Measurements from ENCODE around the gene TAS2R20. TPM values are rescaled to one million over a fixed set of nuclear protein-coding genes. Genes with fewer than 3 reads are reported as not detected.
"Not testable (repeated sequence)": the region's sequence is repeated elsewhere in the genome, so short reads cannot be mapped to it uniquely, and the experiment has no call there.

The TAS2R20 gene, protein sequence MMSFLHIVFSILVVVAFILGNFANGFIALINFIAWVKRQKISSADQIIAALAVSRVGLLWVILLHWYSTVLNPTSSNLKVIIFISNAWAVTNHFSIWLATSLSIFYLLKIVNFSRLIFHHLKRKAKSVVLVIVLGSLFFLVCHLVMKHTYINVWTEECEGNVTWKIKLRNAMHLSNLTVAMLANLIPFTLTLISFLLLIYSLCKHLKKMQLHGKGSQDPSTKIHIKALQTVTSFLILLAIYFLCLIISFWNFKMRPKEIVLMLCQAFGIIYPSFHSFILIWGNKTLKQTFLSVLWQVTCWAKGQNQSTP
- polyA plus RNA-seq (2013, experiment 1 of 2): 0.11 TPM
- polyA plus RNA-seq (2013, experiment 2 of 2): 0.07 TPM

DNA sequence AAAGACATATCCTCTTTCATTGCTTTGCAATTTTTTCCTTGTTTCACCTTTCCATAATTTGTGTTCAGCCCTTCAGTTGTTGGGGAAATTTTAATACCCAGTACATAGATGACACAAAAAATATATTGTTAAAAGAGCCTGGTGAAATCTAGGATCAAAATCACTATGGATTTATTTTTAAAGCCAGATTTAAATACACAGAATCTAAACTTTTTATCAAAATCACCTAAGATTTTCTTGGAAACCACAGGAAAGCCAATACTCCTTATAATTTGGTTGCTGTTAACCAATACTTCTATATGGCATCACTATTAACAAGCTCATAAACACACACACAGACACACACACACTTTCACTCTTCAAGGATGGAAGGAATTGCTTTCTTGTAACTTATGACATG is at the start of gene TAS2R20:
Gene TAS2R20 (minus strand): TSS at position 101 of the 400 bp plus-strand sequence. CDS start 429 bp downstream, outside the sequence.
- H3K27ac ChIP-seq (ENCODE audit: low read length, poor library complexity, severe bottlenecking): no peak within 1 kb of the TSS
- H2AK5ac ChIP-seq (ENCODE audit: low read length, severe bottlenecking): no peak within 1 kb of the TSS
- H3K79me1 ChIP-seq (replicated peaks; ENCODE audit: low read length, poor library complexity, severe bottlenecking): peaks cover 18% of the 10 kb centered on the region
- H3K4me2 ChIP-seq (ENCODE audit: low read length, poor library complexity, severe bottlenecking): no peak within 1 kb of the TSS
- no peak for DNase-seq
- H3K36me3 ChIP-seq (ENCODE audit: control insufficient read depth in 1 of 2, insufficient read depth in 2 of 2, low read depth in 1 of 2, low read length in 2 of 2): peaks cover 8 to 10% of the 10 kb centered on the region in 2 experiments
- no peak within 1 kb of the TSS for H3K4me3 ChIP-seq (ENCODE audit: insufficient read depth in 1 of 2, low read depth in 1 of 2, low read length in 2 of 2)
- no peaks in the 10 kb centered on the region for H3K4me1 ChIP-seq (ENCODE audit: control insufficient read depth, insufficient read depth, low read depth, low read length)
- no peak within 1 kb of the TSS for H2AFZ ChIP-seq (ENCODE audit: low read depth, low read length)
- no peak within 1 kb of the TSS for H2BK5ac ChIP-seq (ENCODE audit: low read depth, low read length, poor library complexity, severe bottlenecking)
- H3K9ac ChIP-seq (ENCODE audit: low read length): no peak within 1 kb of the TSS
- no peaks in the 10 kb centered on the region for H3K27me3 ChIP-seq (ENCODE audit: control insufficient read depth in 1 of 2, insufficient read depth in 1 of 2, low read length in 2 of 2)
- H2BK120ac ChIP-seq (ENCODE audit: low read depth, low read length): no peak within 1 kb of the TSS
- H3K18ac ChIP-seq (ENCODE audit: low read depth in 1 of 2, low read length in 2 of 2): no peak within 1 kb of the TSS
- no peak within 1 kb of the TSS for H4K91ac ChIP-seq (ENCODE audit: low read length)
- H2BK12ac ChIP-seq (ENCODE audit: low read length in 2 of 2): no peak within 1 kb of the TSS
- no peak within 1 kb of the TSS for H3K23ac ChIP-seq (ENCODE audit: low read length in 2 of 2)
- H2BK15ac ChIP-seq (ENCODE audit: low read depth, poor library complexity, severe bottlenecking): no peak within 1 kb of the TSS
- no peak within 1 kb of the TSS for H3K4ac ChIP-seq (ENCODE audit: low read depth in 1 of 2, low read length in 2 of 2)
- peaks cover 6% of the 10 kb centered on the region for H3K9me3 ChIP-seq (ENCODE audit: control insufficient read depth, low read length)
- H4K8ac ChIP-seq (ENCODE audit: low read length): no peak within 1 kb of the TSS
- no peak within 1 kb of the TSS for H3K14ac ChIP-seq (ENCODE audit: low read length in 2 of 2)

DNA sequence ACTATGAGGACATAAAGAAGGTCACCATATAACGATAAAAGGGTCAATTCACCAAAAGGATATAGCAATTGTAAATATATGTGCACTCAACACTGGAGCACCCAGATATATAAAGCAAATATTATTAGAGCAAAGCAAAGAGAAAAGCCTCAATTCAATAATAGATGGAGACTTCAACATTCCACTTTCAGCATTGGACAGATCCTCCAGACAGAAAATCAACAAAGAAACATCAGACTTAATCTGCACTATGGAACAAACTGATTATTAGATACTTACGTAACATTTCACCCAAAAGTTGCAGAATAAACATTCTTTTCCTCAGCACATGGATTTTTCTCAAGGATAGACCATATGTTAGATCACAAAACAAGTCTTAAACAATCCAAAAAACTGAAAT is 43.3 kb upstream of the TAS2R20 start:
- not testable (repeated sequence) for H3K79me1 ChIP-seq (replicated peaks; ENCODE audit: low read length, poor library complexity, severe bottlenecking); H4K91ac ChIP-seq (ENCODE audit: low read length); H4K8ac ChIP-seq (ENCODE audit: low read length); H3K9ac ChIP-seq (ENCODE audit: low read length); H3K4me3 ChIP-seq (ENCODE audit: insufficient read depth in 1 of 2, low read depth in 1 of 2, low read length in 2 of 2); H3K4me2 ChIP-seq (ENCODE audit: low read length, poor library complexity, severe bottlenecking); H2BK120ac ChIP-seq (ENCODE audit: low read depth, low read length); H3K14ac ChIP-seq (ENCODE audit: low read length in 2 of 2); H2BK5ac ChIP-seq (ENCODE audit: low read depth, low read length, poor library complexity, severe bottlenecking); H2BK15ac ChIP-seq (ENCODE audit: low read depth, poor library complexity, severe bottlenecking); H3K23ac ChIP-seq (ENCODE audit: low read length in 2 of 2); H3K4ac ChIP-seq (ENCODE audit: low read depth in 1 of 2, low read length in 2 of 2); DNase-seq; H3K9me3 ChIP-seq (ENCODE audit: control insufficient read depth, low read length); H2BK12ac ChIP-seq (ENCODE audit: low read length in 2 of 2); H3K18ac ChIP-seq (ENCODE audit: low read depth in 1 of 2, low read length in 2 of 2); H2AK5ac ChIP-seq (ENCODE audit: low read length, severe bottlenecking); H3K27me3 ChIP-seq (ENCODE audit: control insufficient read depth in 1 of 2, insufficient read depth in 1 of 2, low read length in 2 of 2); H2AFZ ChIP-seq (ENCODE audit: low read depth, low read length); H3K4me1 ChIP-seq (ENCODE audit: control insufficient read depth, insufficient read depth, low read depth, low read length); H3K27ac ChIP-seq (ENCODE audit: low read length, poor library complexity, severe bottlenecking)
- peaks cover 0 to 25% of the 10 kb centered on the region in 2 experiments for H3K36me3 ChIP-seq (ENCODE audit: control insufficient read depth in 1 of 2, insufficient read depth in 2 of 2, low read depth in 1 of 2, low read length in 2 of 2)
- 97% methylated on average over 1 of the region's 2 CpGs for WGBS

DNA sequence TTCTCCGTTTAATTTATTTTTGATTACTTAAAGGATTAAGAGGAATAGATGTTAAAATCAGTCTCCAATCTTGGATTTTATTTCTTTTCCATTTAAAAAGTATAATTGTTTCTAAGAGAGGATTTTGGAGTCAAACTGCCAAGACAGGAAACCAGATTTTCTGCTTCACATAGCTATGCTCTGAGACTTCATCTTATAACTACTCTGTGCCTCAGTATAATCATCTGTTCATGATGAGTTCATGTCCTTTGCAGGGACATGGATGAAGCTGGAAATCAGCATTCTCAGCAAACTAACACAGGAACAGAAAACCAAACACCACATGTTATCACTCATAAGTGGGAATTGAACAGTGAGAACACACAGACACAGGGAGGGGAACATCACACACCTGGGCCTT is 42.1 kb upstream of the TAS2R20 start:
- H2BK5ac ChIP-seq (ENCODE audit: low read depth, low read length, poor library complexity, severe bottlenecking): no peak overlapping the region
- no peak overlapping the region for H3K14ac ChIP-seq (ENCODE audit: low read length in 2 of 2)
- no peak overlapping the region for H2BK12ac ChIP-seq (ENCODE audit: low read length in 2 of 2)
- no peak overlapping the region for H3K4ac ChIP-seq (ENCODE audit: low read depth in 1 of 2, low read length in 2 of 2)
- H3K4me1 ChIP-seq (ENCODE audit: control insufficient read depth, insufficient read depth, low read depth, low read length): no peaks in the 10 kb centered on the region
- H2BK120ac ChIP-seq (ENCODE audit: low read depth, low read length): no peak overlapping the region
- peaks cover 0 to 17% of the 10 kb centered on the region in 2 experiments for H3K36me3 ChIP-seq (ENCODE audit: control insufficient read depth in 1 of 2, insufficient read depth in 2 of 2, low read depth in 1 of 2, low read length in 2 of 2)
- H3K18ac ChIP-seq (ENCODE audit: low read depth in 1 of 2, low read length in 2 of 2): no peak overlapping the region
- no peak overlapping the region for H3K4me2 ChIP-seq (ENCODE audit: low read length, poor library complexity, severe bottlenecking)
- H3K27me3 ChIP-seq (ENCODE audit: control insufficient read depth in 1 of 2, insufficient read depth in 1 of 2, low read length in 2 of 2): no peaks in the 10 kb centered on the region
- no peak overlapping the region for H3K4me3 ChIP-seq (ENCODE audit: insufficient read depth in 1 of 2, low read depth in 1 of 2, low read length in 2 of 2)
- no peaks in the 10 kb centered on the region for H3K9me3 ChIP-seq (ENCODE audit: control insufficient read depth, low read length)
- no peak overlapping the region for H4K91ac ChIP-seq (ENCODE audit: low read length)
- no peak for DNase-seq
- H3K9ac ChIP-seq (ENCODE audit: low read length): no peak overlapping the region
- H3K79me1 ChIP-seq (replicated peaks; ENCODE audit: low read length, poor library complexity, severe bottlenecking): peaks cover 3% of the 10 kb centered on the region
- H2BK15ac ChIP-seq (ENCODE audit: low read depth, poor library complexity, severe bottlenecking): no peak overlapping the region
- no peak overlapping the region for H3K27ac ChIP-seq (ENCODE audit: low read length, poor library complexity, severe bottlenecking)
- WGBS: no CpG with 5 or more reads among the region's 1 CpG
- no peak overlapping the region for H3K23ac ChIP-seq (ENCODE audit: low read length in 2 of 2)
- H2AFZ ChIP-seq (ENCODE audit: low read depth, low read length): no peak overlapping the region
- no peak overlapping the region for H2AK5ac ChIP-seq (ENCODE audit: low read length, severe bottlenecking)
- H4K8ac ChIP-seq (ENCODE audit: low read length): no peak overlapping the region

DNA sequence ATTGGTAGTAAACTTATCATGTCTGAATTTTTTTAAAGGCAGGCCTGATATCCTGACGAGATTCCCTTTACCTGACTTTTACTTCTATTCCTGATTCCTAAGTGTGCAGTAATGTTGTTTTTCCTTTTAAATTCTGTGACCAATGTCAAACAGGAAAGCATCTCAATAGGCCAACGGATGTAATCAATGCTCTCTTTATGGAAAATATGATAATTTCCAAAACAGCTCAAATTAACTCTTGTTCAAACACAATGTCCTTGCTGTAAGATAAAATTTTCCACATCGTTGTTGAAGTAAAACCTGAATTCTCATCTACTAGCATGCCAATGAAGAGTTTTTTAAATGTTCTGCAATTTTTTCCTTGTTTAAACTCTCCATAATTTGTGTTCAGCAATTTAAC is 41.1 kb upstream of the TAS2R20 start:
- no peak overlapping the region for H2BK5ac ChIP-seq (ENCODE audit: low read depth, low read length, poor library complexity, severe bottlenecking)
- H3K36me3 ChIP-seq (ENCODE audit: control insufficient read depth in 1 of 2, insufficient read depth in 2 of 2, low read depth in 1 of 2, low read length in 2 of 2): peaks cover 0 to 7% of the 10 kb centered on the region in 2 experiments
- no peak overlapping the region for H3K4me3 ChIP-seq (ENCODE audit: insufficient read depth in 1 of 2, low read depth in 1 of 2, low read length in 2 of 2)
- H2BK120ac ChIP-seq (ENCODE audit: low read depth, low read length): no peak overlapping the region
- no peak overlapping the region for H4K8ac ChIP-seq (ENCODE audit: low read length)
- no peak overlapping the region for H2BK15ac ChIP-seq (ENCODE audit: low read depth, poor library complexity, severe bottlenecking)
- H3K23ac ChIP-seq (ENCODE audit: low read length in 2 of 2): no peak overlapping the region
- no peak overlapping the region for H2AK5ac ChIP-seq (ENCODE audit: low read length, severe bottlenecking)
- no peaks in the 10 kb centered on the region for H3K27me3 ChIP-seq (ENCODE audit: control insufficient read depth in 1 of 2, insufficient read depth in 1 of 2, low read length in 2 of 2)
- no peak overlapping the region for H3K9ac ChIP-seq (ENCODE audit: low read length)
- no peak overlapping the region for H3K14ac ChIP-seq (ENCODE audit: low read length in 2 of 2)
- H2AFZ ChIP-seq (ENCODE audit: low read depth, low read length): no peak overlapping the region
- H3K79me1 ChIP-seq (replicated peaks; ENCODE audit: low read length, poor library complexity, severe bottlenecking): peaks cover 3% of the 10 kb centered on the region
- H3K9me3 ChIP-seq (ENCODE audit: control insufficient read depth, low read length): no peaks in the 10 kb centered on the region
- H4K91ac ChIP-seq (ENCODE audit: low read length): no peak overlapping the region
- H3K18ac ChIP-seq (ENCODE audit: low read depth in 1 of 2, low read length in 2 of 2): no peak overlapping the region
- H3K4ac ChIP-seq (ENCODE audit: low read depth in 1 of 2, low read length in 2 of 2): no peak overlapping the region
- H3K4me2 ChIP-seq (ENCODE audit: low read length, poor library complexity, severe bottlenecking): no peak overlapping the region
- WGBS: 90% methylated on average over 2 of the region's 3 CpGs
- no peaks in the 10 kb centered on the region for H3K4me1 ChIP-seq (ENCODE audit: control insufficient read depth, insufficient read depth, low read depth, low read length)
- DNase-seq: no peak
- H2BK12ac ChIP-seq (ENCODE audit: low read length in 2 of 2): no peak overlapping the region
- no peak overlapping the region for H3K27ac ChIP-seq (ENCODE audit: low read length, poor library complexity, severe bottlenecking)

All from mesenchymal stem cell (in vitro differentiated cells and primary cell).